HEK293 (cell line): ENCODE results near the gene CCL14.

Experiments
- CTCF ChIA-PET: fragments of 350-600 bp; formaldehyde crosslinking; extraction: SDS; loops from one replicate; lab custom pipeline; 2021; ENCODE audit warnings: antibody characterized with exemption; lab: Yijun Ruan, JAX
- POLR2A ChIA-PET: fragments of 300-600 bp; formaldehyde crosslinking; extraction: SDS; loops from one replicate; lab custom pipeline; 2020; ENCODE audit warnings: antibody characterized with exemption, inconsistent platforms; lab: Yijun Ruan, JAX
- H3K27ac ChIP-seq: fragments of 200-500 bp; sonication (Bioruptor generic); 2 replicates; pipeline ENCODE4 v1.5.1; 2014; ENCODE audit warnings: low read depth, low read length, control low read depth, inconsistent platforms; ENCODE audit errors: extremely low read depth
- H3K36me3 ChIP-seq, 2 experiments: fragments of 200-500 bp in 1 of 2; sonication (Bioruptor generic) in 1 of 2; 1 replicate in 1 of 2; 2 replicates in 1 of 2; pipeline ENCODE4 v1.5.1; 2014 to 2017; ENCODE audit warnings: inconsistent platforms in 2 of 2, low read length in 2 of 2; ENCODE audit not compliant: control insufficient read depth in 2 of 2, insufficient read depth in 1 of 2
- H3K4me1 ChIP-seq: fragments of 200-500 bp; sonication (Bioruptor generic); 2 replicates; pipeline ENCODE4 v1.5.1; 2014; ENCODE audit warnings: mild to moderate bottlenecking, low read length, inconsistent platforms; ENCODE audit not compliant: control insufficient read depth, insufficient read depth
- H3K4me3 ChIP-seq: 2 replicates; pipeline ENCODE4 v1.5.1; 2011; ENCODE audit warnings: low read depth, mild to moderate bottlenecking, control low read depth, low read length, moderate library complexity
- H3K9me3 ChIP-seq: fragments of 200-500 bp; sonication (Bioruptor generic); 2 replicates; pipeline ENCODE4 v1.5.1; 2014; ENCODE audit warnings: low read depth, low read length, inconsistent platforms; ENCODE audit not compliant: control insufficient read depth, insufficient read depth
- GLIS2 ChIP-seq: fragments of 450-650 bp; formaldehyde crosslinking; IDR thresholded peaks from 2 replicates; pipeline ENCODE4 v1.5.1; 2016; ENCODE audit warnings: missing biosample characterization, missing genetic modification characterization
- IKZF3 ChIP-seq: fragments of 450-650 bp; IDR thresholded peaks from 2 replicates; pipeline ENCODE4 v1.5.0; 2018; ENCODE audit warnings: missing biosample characterization, mild to moderate bottlenecking, missing genetic modification characterization, moderate library complexity
- KLF1 ChIP-seq: fragments of 450-650 bp; formaldehyde crosslinking; IDR thresholded peaks from 2 replicates; pipeline ENCODE4 v1.5.1; 2016; ENCODE audit warnings: missing biosample characterization, missing genetic modification characterization
- KLF9 ChIP-seq: fragments of 450-650 bp; formaldehyde crosslinking; IDR thresholded peaks from 2 replicates; pipeline ENCODE4 v1.5.1; 2016; ENCODE audit warnings: missing biosample characterization, missing genetic modification characterization, low read depth
- SCRT2 ChIP-seq: fragments of 450-650 bp; formaldehyde crosslinking; IDR thresholded peaks from 2 replicates; pipeline ENCODE4 v1.5.1; 2016; ENCODE audit warnings: missing biosample characterization, missing genetic modification characterization
- ZBTB20 ChIP-seq: fragments of 450-650 bp; formaldehyde crosslinking; IDR thresholded peaks from 2 replicates; pipeline ENCODE4 v1.5.1; 2016; ENCODE audit warnings: missing biosample characterization, missing genetic modification characterization
- ZFP37 ChIP-seq: fragments of 450-650 bp; formaldehyde crosslinking; IDR thresholded peaks from 2 replicates; pipeline ENCODE4 v1.5.1; 2016; ENCODE audit warnings: missing biosample characterization, missing genetic modification characterization
- ZNF121 ChIP-seq: fragments of 450-650 bp; formaldehyde crosslinking; IDR thresholded peaks from 2 replicates; pipeline ENCODE4 v1.5.1; 2016; ENCODE audit warnings: missing biosample characterization, missing genetic modification characterization
- ZNF133 ChIP-seq: fragments of 450-650 bp; formaldehyde crosslinking; IDR thresholded peaks from 2 replicates; pipeline ENCODE4 v1.5.1; 2016; ENCODE audit warnings: missing biosample characterization, missing genetic modification characterization
- ZNF146 ChIP-seq: fragments of 450-650 bp; formaldehyde crosslinking; IDR thresholded peaks from 2 replicates; pipeline ENCODE4 v1.5.1; 2016; ENCODE audit warnings: missing biosample characterization, missing genetic modification characterization
- ZNF169 ChIP-seq: fragments of 450-650 bp; formaldehyde crosslinking; IDR thresholded peaks from 2 replicates; pipeline ENCODE4 v1.5.1; 2016; ENCODE audit warnings: missing biosample characterization, missing genetic modification characterization
- ZNF391 ChIP-seq: fragments of 450-650 bp; formaldehyde crosslinking; IDR thresholded peaks from 2 replicates; pipeline ENCODE4 v1.5.1; 2016; ENCODE audit warnings: low read depth, missing biosample characterization, missing genetic modification characterization, borderline replicate concordance
- ZNF544 ChIP-seq: fragments of 450-650 bp; formaldehyde crosslinking; IDR thresholded peaks from 2 replicates; pipeline ENCODE4 v1.5.0; 2017; ENCODE audit warnings: missing biosample characterization, missing genetic modification characterization
- ZNF555 ChIP-seq: fragments of 450-650 bp; formaldehyde crosslinking; conservative IDR thresholded peaks from 2 replicates; pipeline ENCODE4 v1.5.1; 2017; ENCODE audit warnings: missing biosample characterization, mild to moderate bottlenecking, missing genetic modification characterization, inconsistent platforms
- ZNF558 ChIP-seq: fragments of 450-650 bp; formaldehyde crosslinking; IDR thresholded peaks from 2 replicates; pipeline ENCODE4 v1.5.1; 2016; ENCODE audit warnings: missing biosample characterization, missing genetic modification characterization
- ZNF585B ChIP-seq: fragments of 450-650 bp; formaldehyde crosslinking; IDR thresholded peaks from 2 replicates; pipeline ENCODE4 v1.5.1; 2016; ENCODE audit warnings: missing biosample characterization, missing genetic modification characterization
- ZNF600 ChIP-seq: fragments of 450-650 bp; formaldehyde crosslinking; IDR thresholded peaks from 2 replicates; pipeline ENCODE4 v1.5.1; 2016; ENCODE audit warnings: missing biosample characterization, missing genetic modification characterization
- ZNF768 ChIP-seq: fragments of 450-650 bp; formaldehyde crosslinking; IDR thresholded peaks from 2 replicates; pipeline ENCODE4 v1.5.1; 2018; ENCODE audit warnings: missing biosample characterization, mild to moderate bottlenecking, missing genetic modification characterization
- ZNF837 ChIP-seq: fragments of 450-650 bp; formaldehyde crosslinking; IDR thresholded peaks from 2 replicates; pipeline ENCODE4 v1.5.1; 2016; ENCODE audit warnings: missing biosample characterization, missing genetic modification characterization
- TF ChIP-seq, protein P1 (sequence below): fragments of 450-650 bp; formaldehyde crosslinking; IDR thresholded peaks from 2 replicates; pipeline ENCODE4 v1.5.1; 2016; ENCODE audit warnings: missing biosample characterization, missing genetic modification characterization
- TF ChIP-seq, protein P2 (sequence below): fragments of 450-650 bp; formaldehyde crosslinking; IDR thresholded peaks from 2 replicates; pipeline ENCODE4 v1.5.1; 2017; ENCODE audit warnings: missing biosample characterization, missing genetic modification characterization

Gene CCL14

DNA sequence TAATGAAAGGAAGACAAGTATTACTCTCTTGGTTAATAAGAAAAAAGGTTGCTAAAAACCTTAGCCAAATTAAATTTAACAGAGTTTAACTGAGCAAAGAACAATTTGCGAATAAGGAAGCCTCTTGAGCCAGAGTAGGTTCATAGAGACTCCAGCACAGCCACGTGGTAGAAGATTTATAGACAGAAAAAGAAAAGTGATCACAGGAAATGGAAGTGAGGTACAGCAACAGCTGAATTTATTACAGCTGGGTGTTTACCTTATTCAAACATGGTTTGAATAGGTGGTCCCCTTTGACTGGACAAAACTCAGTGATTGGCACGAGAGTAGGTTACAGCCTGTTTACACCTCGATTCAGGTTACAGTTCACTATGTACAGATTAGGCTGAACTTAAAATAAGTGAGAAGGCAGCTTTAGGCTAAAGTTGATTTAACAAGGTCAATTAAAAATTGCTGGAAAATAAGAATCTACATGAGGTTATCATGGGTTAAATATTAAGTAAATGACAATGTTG, 18.1 kb upstream of the CCL14 start (continued):
- TF ChIP-seq, protein P1, sequence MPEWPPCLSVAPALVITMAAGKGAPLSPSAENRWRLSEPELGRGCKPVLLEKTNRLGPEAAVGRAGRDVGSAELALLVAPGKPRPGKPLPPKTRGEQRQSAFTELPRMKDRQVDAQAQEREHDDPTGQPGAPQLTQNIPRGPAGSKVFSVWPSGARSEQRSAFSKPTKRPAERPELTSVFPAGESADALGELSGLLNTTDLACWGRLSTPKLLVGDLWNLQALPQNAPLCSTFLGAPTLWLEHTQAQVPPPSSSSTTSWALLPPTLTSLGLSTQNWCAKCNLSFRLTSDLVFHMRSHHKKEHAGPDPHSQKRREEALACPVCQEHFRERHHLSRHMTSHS = no peak
- no peak for TF ChIP-seq ZNF558 (tag by site-specific recombination)

DNA sequence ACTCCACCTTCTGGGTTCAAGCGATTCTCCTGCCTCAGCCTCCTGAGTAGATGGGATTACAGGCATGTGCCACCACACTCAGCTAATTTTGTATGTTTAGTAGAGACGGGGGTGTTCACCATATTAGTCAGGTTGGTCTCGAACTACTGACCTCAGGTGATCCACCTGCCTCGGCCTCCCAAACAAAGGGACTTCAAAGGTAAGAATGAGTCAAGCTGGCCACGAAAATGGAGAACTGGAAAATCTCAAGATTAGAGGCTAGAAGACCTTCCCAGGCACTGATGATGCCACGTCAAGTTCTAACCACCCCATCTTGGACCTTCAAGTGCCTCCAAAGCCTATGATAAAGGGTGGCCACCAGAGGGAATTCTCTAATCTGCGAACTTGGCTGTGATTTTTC, 16.1 kb upstream of the CCL14 start:
- Histone ChIP-seq H3K4me1 (0 out of 2 replicates have a peak, but pooled peaks cover 4% of the 10 kb centered on the region), H3K36me3 (no peaks in the 10 kb centered on the region), H3K27ac (no peak overlapping the region), H3K9me3 (no peaks in the 10 kb centered on the region), H3K4me3 (no peak overlapping the region)
- CTCF ChIA-PET = interaction anchor here (1.2 to 3.9 kb wide), 2 partner anchors 70 to 146 kb away, joined by 5 to 26 read pairs; no protein-coding TSS in a partner anchor
- TF ChIP-seq ZFP37 (tag by site-specific recombination) (no peak), ZNF169 (tag by site-specific recombination) (no peak), GLIS2 (tag by site-specific recombination) (no peak), ZNF121 (tag by site-specific recombination) (no peak), ZNF555 (tag by site-specific recombination) (no peak), ZNF837 (tag by site-specific recombination) (no peak)
- POLR2A ChIA-PET = no interaction called here

DNA sequence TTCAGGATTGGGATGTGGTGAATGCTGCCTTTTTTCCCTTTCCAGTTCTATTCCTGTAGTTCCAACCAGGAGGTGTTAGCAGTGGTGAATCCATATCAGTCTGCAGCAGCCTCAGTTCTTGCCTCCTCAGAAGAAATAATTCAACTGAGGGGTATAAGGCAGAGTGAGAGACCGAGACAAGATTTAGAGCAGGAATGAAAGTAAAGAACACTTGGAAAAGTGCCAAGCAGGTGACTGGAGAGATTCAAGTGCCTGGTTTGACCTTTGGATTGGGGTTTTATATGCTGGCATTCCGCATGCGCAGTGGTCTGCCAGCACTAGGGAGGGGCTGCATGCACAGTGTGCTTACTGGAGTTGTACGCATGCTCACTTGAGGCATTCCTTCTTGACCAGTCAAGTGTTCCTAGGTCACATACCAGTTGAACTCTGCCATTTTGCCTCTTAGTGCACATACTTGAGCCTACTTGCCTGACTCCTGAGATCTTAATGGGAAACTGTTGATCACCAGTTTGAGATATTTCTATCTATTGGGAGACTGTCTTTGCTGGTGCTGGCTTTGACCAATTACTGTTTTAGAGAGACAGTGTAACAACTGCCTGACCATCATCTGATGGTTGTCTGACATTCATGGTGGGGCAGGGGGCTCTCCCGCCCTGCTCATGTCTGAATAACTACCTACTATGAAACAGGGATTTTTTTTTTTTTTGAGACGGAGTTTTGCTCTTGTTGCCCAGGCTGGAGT, 15.5 kb upstream of the CCL14 start:
- TF ChIP-seq ZNF544 (tag by site-specific recombination) = no peak
- no peak for TF ChIP-seq KLF1 (tag by site-specific recombination)
- no peak for TF ChIP-seq ZNF391
- TF ChIP-seq SCRT2 = peak; percentile 50; the same call in 1 of the 2 replicates
- TF ChIP-seq ZNF600 (tag by site-specific recombination) = 0 out of 2 replicates have a peak, but pooled peaks have one; percentile 27
- POLR2A ChIA-PET = no interaction called here

DNA sequence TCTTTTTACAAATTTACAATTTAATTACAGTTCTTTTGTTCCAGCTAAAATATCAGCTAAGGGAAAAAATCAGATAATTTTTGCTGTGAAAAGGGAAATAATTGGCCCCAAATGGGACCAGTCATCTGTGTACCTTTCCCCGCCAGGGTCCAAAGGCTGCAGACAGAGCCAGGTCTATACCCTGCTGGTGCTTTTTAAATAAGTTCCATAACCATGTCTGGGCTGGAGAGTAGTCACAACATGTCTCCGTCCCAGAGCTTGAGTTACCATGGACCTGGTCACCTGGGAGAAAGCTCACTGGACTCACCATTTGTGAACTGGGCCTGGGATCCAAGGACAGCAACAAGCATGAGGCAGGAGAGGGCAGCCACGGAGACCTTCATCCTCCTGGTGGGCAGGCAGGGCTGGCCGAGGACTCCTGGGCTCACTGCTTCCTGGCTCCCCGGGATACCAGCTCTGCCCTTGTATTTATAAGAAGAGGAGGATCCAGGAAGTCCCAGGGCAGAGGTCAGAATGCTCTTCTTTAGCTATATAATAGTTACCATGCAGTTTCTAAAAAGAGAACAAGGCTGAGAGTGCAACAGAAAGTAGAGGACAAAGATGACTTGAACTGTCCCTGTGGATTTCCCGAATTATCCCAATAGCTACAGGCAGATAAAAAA, 14.7 kb upstream of the CCL14 start, which contains the start of gene CCL15:
CCL15 (minus strand) TSS at position 444 of the 662 bp plus-strand sequence; CDS start at position 383, 61 bp downstream.
- Histone ChIP-seq H3K9me3 (no peaks in the 10 kb centered on the region), H3K4me1 (0 out of 2 replicates have a peak, but pooled peaks cover 4% of the 10 kb centered on the region), H3K36me3 (no peaks in the 10 kb centered on the region), H3K4me3 (no peak within 1 kb of the TSS), H3K27ac (no peak within 1 kb of the TSS)
- CTCF ChIA-PET = interaction anchor here (0.6 to 1.4 kb wide), 4 partner anchors 25 to 149 kb away, joined by 3 to 6 read pairs (median 4); no protein-coding TSS in a partner anchor
- POLR2A ChIA-PET = no interaction called here
- TF ChIP-seq ZBTB20 (no peak), ZNF768 (no peak), ZNF133 (no peak), ZNF146 (tag by site-specific recombination) (no peak), KLF9 (tag by site-specific recombination) (no peak), IKZF3 (tag by site-specific recombination) (no peak), ZNF585B (tag by site-specific recombination) (no peak), ZFP37 (tag by site-specific recombination) (no peak), ZNF558 (tag by site-specific recombination) (no peak)
- TF ChIP-seq, protein P2, sequence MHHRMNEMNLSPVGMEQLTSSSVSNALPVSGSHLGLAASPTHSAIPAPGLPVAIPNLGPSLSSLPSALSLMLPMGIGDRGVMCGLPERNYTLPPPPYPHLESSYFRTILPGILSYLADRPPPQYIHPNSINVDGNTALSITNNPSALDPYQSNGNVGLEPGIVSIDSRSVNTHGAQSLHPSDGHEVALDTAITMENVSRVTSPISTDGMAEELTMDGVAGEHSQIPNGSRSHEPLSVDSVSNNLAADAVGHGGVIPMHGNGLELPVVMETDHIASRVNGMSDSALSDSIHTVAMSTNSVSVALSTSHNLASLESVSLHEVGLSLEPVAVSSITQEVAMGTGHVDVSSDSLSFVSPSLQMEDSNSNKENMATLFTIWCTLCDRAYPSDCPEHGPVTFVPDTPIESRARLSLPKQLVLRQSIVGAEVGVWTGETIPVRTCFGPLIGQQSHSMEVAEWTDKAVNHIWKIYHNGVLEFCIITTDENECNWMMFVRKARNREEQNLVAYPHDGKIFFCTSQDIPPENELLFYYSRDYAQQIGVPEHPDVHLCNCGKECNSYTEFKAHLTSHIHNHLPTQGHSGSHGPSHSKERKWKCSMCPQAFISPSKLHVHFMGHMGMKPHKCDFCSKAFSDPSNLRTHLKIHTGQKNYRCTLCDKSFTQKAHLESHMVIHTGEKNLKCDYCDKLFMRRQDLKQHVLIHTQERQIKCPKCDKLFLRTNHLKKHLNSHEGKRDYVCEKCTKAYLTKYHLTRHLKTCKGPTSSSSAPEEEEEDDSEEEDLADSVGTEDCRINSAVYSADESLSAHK (tag by site-specific recombination) = no peak

More for the DNA sequence above, 15.5 kb upstream of the CCL14 start:
- H3K4me3 ChIP-seq = no peak overlapping the region
- no peaks in the 10 kb centered on the region for H3K36me3 ChIP-seq
- CTCF ChIA-PET = interaction anchor here (0.6 to 3.9 kb wide), 5 partner anchors 26 to 149 kb away, joined by 3 to 26 read pairs (median 5); no protein-coding TSS in a partner anchor
- no peak overlapping the region for H3K27ac ChIP-seq
- 0 out of 2 replicates have a peak, but pooled peaks cover 4% of the 10 kb centered on the region for H3K4me1 ChIP-seq
- no peaks in the 10 kb centered on the region for H3K9me3 ChIP-seq
